ENCODE data around the gene PPM1N. TPM values are rescaled to one million over a fixed set of nuclear protein-coding genes. Genes with fewer than 3 reads are reported as not detected.

The PPM1N gene
- total and polyA plus RNA-seq, 2 of the 13 experiments (the other 11 are each of a cell fraction or from before 2014, with no cell fraction given), result 0.31 to 1.8 TPM

- ChIA-PET POLR2A (no interaction called here), CTCF (ENCODE audit: low intra/inter-chr PET ratio, low total read pairs) (no interaction called here)
- in situ Hi-C loops (cut with HindIII; ENCODE audit: extremely low pct_ligation_motif_present, low pct_unique_long_range_greater_than_20kb), result no loop called here
- peaks cover 11% of the 10 kb centered on the region; the same call in 1 of the 2 replicates for H3K9me3 ChIP-seq (ENCODE audit: low read length)
- no TSS peak for BruUV-seq (replicated peaks)
- DNase-seq (ENCODE audit: low spot score), result no peak
- no peaks in the 10 kb centered on the region for H3K27me3 ChIP-seq (ENCODE audit: control insufficient read depth in 1 of 2, insufficient read depth in 2 of 2, low read length in 2 of 2)
- H3K79me2 ChIP-seq (ENCODE audit: insufficient read depth, low read length), result no peaks in the 10 kb centered on the region
- intact Hi-C loops (cut with micrococcal nuclease; ENCODE audit: unreplicated experiment), result no loop called here
- FAIRE-seq, result no peak
- H3K4me3 ChIP-seq (replicated peaks in 1 of 3; ENCODE audit: insufficient read depth in 1 of 3, low read depth in 2 of 3, low read length in 3 of 3), result no peak overlapping the region
- 94% methylated on average over 17 of the region's 17 CpGs for WGBS (ENCODE audit: low lambda C conversion rate)
- peaks cover 4% of the 10 kb centered on the region; the same call in 1 of the 2 replicates for H4K20me1 ChIP-seq (ENCODE audit: insufficient read depth, low read length)
- no peak overlapping the region for H3K27ac ChIP-seq (ENCODE audit: extremely low read length, insufficient read depth, low read length)
- H3K9ac ChIP-seq (ENCODE audit: insufficient read depth, low read depth, low read length), result no peak overlapping the region
- peaks cover 15 to 27% of the 10 kb centered on the region in 2 experiments for H3K36me3 ChIP-seq (replicated peaks in 1 of 2; ENCODE audit: control insufficient read depth in 1 of 2, insufficient read depth in 2 of 2, low read length in 2 of 2)
- H3K4me2 ChIP-seq (ENCODE audit: low read depth, low read length), result no peak overlapping the region
- no peak for ATAC-seq
- no peak overlapping the region for H2AFZ ChIP-seq (ENCODE audit: low read length)
- peaks cover 1% of the 10 kb centered on the region for H3K4me1 ChIP-seq (ENCODE audit: insufficient read depth, low read length)
- TF ChIP-seq ZNF263 (CRISPR knock-in tag; IDR thresholded peaks at IDR 0.05) (no peak), MATR3 (CRISPR knock-in tag; IDR thresholded peaks at IDR 0.05) (no peak), ZNF775 (CRISPR knock-in tag; IDR thresholded peaks at IDR 0.05; ENCODE audit: borderline replicate concordance) (no peak), ZFP36 (IDR thresholded peaks at IDR 0.05; ENCODE audit: borderline replicate concordance, low read depth, low read length, partially characterized antibody) (no peak), PRDM10 (CRISPR knock-in tag; IDR thresholded peaks at IDR 0.05; ENCODE audit: low read depth) (peak; percentile 90), SALL2 (CRISPR knock-in tag; IDR thresholded peaks at IDR 0.05) (no peak), ZNF317 (CRISPR knock-in tag; IDR thresholded peaks at IDR 0.05) (no peak), RCOR2 (CRISPR knock-in tag; IDR thresholded peaks at IDR 0.05) (no peak), SRSF1 (optimal IDR thresholded peaks at IDR 0.05; ENCODE audit: low read depth, low read length) (peak; percentile 54), TEAD3 (CRISPR knock-in tag; optimal IDR thresholded peaks at IDR 0.05; ENCODE audit: borderline replicate concordance) (no peak), HNF4G (IDR thresholded peaks at IDR 0.05; ENCODE audit: borderline replicate concordance, low read depth, low read length) (no peak), HNF4G (CRISPR knock-in tag; IDR thresholded peaks at IDR 0.05; ENCODE audit: borderline replicate concordance, low read depth) (no peak)
- TF ChIP-seq, protein P1, sequence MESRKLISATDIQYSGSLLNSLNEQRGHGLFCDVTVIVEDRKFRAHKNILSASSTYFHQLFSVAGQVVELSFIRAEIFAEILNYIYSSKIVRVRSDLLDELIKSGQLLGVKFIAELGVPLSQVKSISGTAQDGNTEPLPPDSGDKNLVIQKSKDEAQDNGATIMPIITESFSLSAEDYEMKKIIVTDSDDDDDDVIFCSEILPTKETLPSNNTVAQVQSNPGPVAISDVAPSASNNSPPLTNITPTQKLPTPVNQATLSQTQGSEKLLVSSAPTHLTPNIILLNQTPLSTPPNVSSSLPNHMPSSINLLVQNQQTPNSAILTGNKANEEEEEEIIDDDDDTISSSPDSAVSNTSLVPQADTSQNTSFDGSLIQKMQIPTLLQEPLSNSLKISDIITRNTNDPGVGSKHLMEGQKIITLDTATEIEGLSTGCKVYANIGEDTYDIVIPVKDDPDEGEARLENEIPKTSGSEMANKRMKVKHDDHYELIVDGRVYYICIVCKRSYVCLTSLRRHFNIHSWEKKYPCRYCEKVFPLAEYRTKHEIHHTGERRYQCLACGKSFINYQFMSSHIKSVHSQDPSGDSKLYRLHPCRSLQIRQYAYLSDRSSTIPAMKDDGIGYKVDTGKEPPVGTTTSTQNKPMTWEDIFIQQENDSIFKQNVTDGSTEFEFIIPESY (CRISPR knock-in tag; IDR thresholded peaks at IDR 0.05), result peak; percentile 51; the same call in 1 of the 2 replicates
- TF ChIP-seq, protein P2, sequence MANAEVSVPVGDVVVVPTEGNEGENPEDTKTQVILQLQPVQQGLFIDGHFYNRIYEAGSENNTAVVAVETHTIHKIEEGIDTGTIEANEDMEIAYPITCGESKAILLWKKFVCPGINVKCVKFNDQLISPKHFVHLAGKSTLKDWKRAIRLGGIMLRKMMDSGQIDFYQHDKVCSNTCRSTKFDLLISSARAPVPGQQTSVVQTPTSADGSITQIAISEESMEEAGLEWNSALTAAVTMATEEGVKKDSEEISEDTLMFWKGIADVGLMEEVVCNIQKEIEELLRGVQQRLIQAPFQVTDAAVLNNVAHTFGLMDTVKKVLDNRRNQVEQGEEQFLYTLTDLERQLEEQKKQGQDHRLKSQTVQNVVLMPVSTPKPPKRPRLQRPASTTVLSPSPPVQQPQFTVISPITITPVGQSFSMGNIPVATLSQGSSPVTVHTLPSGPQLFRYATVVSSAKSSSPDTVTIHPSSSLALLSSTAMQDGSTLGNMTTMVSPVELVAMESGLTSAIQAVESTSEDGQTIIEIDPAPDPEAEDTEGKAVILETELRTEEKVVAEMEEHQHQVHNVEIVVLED (CRISPR knock-in tag; IDR thresholded peaks at IDR 0.05; ENCODE audit: borderline replicate concordance), result no peak
Measured at GRCh38 chr19:45528149-45528743, 30.0 kb downstream of the PPM1N start.
